GM23338 (cell line): ENCODE measurements around the gene PARVG. TPM values are rescaled to one million over a fixed set of nuclear protein-coding genes. Genes with fewer than 3 reads are reported as not detected.

Experiments used
- ATAC-seq: fragments of 200-7000 bp; cut with Tn5 transposase; 3 replicates; pipeline ENCODE4 v1.9.1; 2020
- DNase-seq: peaks from one replicate; pipeline ENCODE4 v3.0.0-alpha.2; 2015; ENCODE audit warnings: low spot score
- H2AFZ ChIP-seq: fragments of 200-600 bp; sonication (generic); 2 replicates; pipeline ENCODE4 v1.8.0; 2016; ENCODE audit warnings: antibody characterized with exemption, mild to moderate bottlenecking, moderate library complexity
- H3F3A ChIP-seq: fragments of 200-600 bp; sonication (generic); replicated peaks from 2 replicates; pipeline ENCODE4 v1.8.0; 2017; ENCODE audit warnings: antibody characterized with exemption, mixed run types, low read depth
- H3K27ac ChIP-seq: fragments of 200-600 bp; sonication (generic); 2 replicates; pipeline ENCODE4 v1.6.1; 2016; ENCODE audit warnings: low read depth
- H3K27me3 ChIP-seq: fragments of 200-600 bp; sonication (generic); 2 replicates; pipeline ENCODE4 v1.8.0; 2016; ENCODE audit warnings: mild to moderate bottlenecking, mixed run types, moderate library complexity; ENCODE audit not compliant: insufficient read depth
- H3K36me3 ChIP-seq: fragments of 200-600 bp; sonication (generic); 2 replicates; pipeline ENCODE4 v1.8.0; 2016; ENCODE audit warnings: mild to moderate bottlenecking; ENCODE audit not compliant: insufficient read depth
- H3K4me1 ChIP-seq: fragments of 200-600 bp; sonication (generic); 2 replicates; pipeline ENCODE4 v1.8.0; 2016; ENCODE audit warnings: mild to moderate bottlenecking, moderate library complexity; ENCODE audit not compliant: insufficient read depth
- H3K4me2 ChIP-seq: fragments of 200-600 bp; sonication (generic); 2 replicates; pipeline ENCODE4 v1.7.1; 2017; ENCODE audit warnings: mixed run types
- H3K4me3 ChIP-seq: fragments of 200-600 bp; sonication (generic); 2 replicates; pipeline ENCODE4 v1.6.1; 2016; ENCODE audit warnings: mixed run types
- H3K79me2 ChIP-seq: fragments of 200-600 bp; sonication (generic); replicated peaks from 2 replicates; pipeline ENCODE4 v1.8.0; 2017; ENCODE audit warnings: mild to moderate bottlenecking; ENCODE audit not compliant: insufficient read depth
- H3K9me2 ChIP-seq: fragments of 200-600 bp; sonication (generic); 2 replicates; pipeline ENCODE4 v1.8.0; 2017; ENCODE audit not compliant: insufficient read depth
- H4K20me1 ChIP-seq: fragments of 200-600 bp; sonication (generic); replicated peaks from 2 replicates; pipeline ENCODE4 v1.8.0; 2017; ENCODE audit warnings: mild to moderate bottlenecking; ENCODE audit not compliant: insufficient read depth
- H3K27ac Mint-ChIP-seq: 2 replicates; pipeline ENCODE4 v1.8.0; 2020; ENCODE audit warnings: inconsistent platforms, mild to moderate bottlenecking, moderate library complexity, mixed read lengths
- H3K27me3 Mint-ChIP-seq: 3 replicates; pipeline ENCODE4 v1.8.0; 2022; ENCODE audit warnings: low read depth, mild to moderate bottlenecking, moderate library complexity, mixed read lengths, inconsistent platforms; ENCODE audit not compliant: insufficient read depth, poor library complexity
- H3K36me3 Mint-ChIP-seq: 3 replicates; pipeline ENCODE4 v1.8.0; 2021; ENCODE audit warnings: low read depth, mild to moderate bottlenecking, inconsistent platforms, moderate library complexity, mixed read lengths
- H3K4me1 Mint-ChIP-seq: 3 replicates; pipeline ENCODE4 v1.8.0; 2020; ENCODE audit warnings: mild to moderate bottlenecking, inconsistent platforms, mixed read lengths
- H3K4me3 Mint-ChIP-seq: 3 replicates; pipeline ENCODE4 v1.8.0; 2021; ENCODE audit warnings: moderate library complexity, mild to moderate bottlenecking, inconsistent platforms, mixed read lengths
- H3K9me3 Mint-ChIP-seq: 3 replicates; pipeline ENCODE4 v1.8.0; 2020; ENCODE audit warnings: moderate library complexity, mild to moderate bottlenecking, inconsistent platforms, mixed read lengths
- EZH2 ChIP-seq: fragments of 200-600 bp; sonication (generic); IDR thresholded peaks from one replicate; pipeline ENCODE4 v1.8.0; 2017; ENCODE audit warnings: antibody characterized with exemption, mild to moderate bottlenecking, low read depth; ENCODE audit not compliant: unreplicated experiment
- EZH2phosphoT487 ChIP-seq: fragments of 200-600 bp; sonication (generic); IDR thresholded peaks from one replicate; pipeline ENCODE4 v1.8.1; 2018; ENCODE audit warnings: antibody characterized with exemption; ENCODE audit not compliant: unreplicated experiment
- JUNB ChIP-seq: IDR thresholded peaks from one replicate; pipeline ENCODE4 v1.6.1; 2016; ENCODE audit warnings: antibody characterized with exemption; ENCODE audit not compliant: unreplicated experiment
- ZNF331 ChIP-seq: fragments of 250-450 bp; sonication (Bioruptor Pico); IDR thresholded peaks from 2 replicates; pipeline ENCODE4 v1.5.0; 2020; ENCODE audit warnings: low read depth, mild to moderate bottlenecking, moderate library complexity
- ZNF462 ChIP-seq: fragments of 250-450 bp; sonication (Bioruptor Pico); IDR thresholded peaks from 2 replicates; pipeline ENCODE4 v1.5.0; 2020; ENCODE audit warnings: mild to moderate bottlenecking, moderate library complexity
- polyA plus RNA-seq: library from polyadenylated mRNA; unstranded; fragments of >200 nt; fragmentation: Nextera tagmentation; extraction: Ambion mirVana; gene quantifications from 2 replicates; pipeline ENCODE4 v1.2.1, GENCODE V29; 2016
- total RNA-seq: library from RNA; depleted of rRNA; stranded (reverse); fragments of >200 nt; shearing (Covaris generic); gene quantifications from 2 replicates; pipeline ENCODE4 v1.2.3, GENCODE V29; 2014
- TF ChIP-seq, protein P1 (sequence below): IDR thresholded peaks from 2 replicates; pipeline ENCODE4 v1.6.1; 2016; ENCODE audit warnings: antibody characterized with exemption
- TF ChIP-seq, protein P2 (sequence below), 2 experiments: fragments of 200-600 bp in 1 of 2; sonication (generic) in 1 of 2; conservative IDR thresholded peaks; 2 replicates each; pipeline versions ENCODE4 v1.5.1 to v1.6.1; 2016 to 2017; ENCODE audit warnings: antibody characterized with exemption in 2 of 2, low read depth in 2 of 2, mild to moderate bottlenecking in 2 of 2, moderate library complexity in 1 of 2

The PARVG gene
- total and polyA plus RNA-seq, 2 experiments from 2014 or later: 0.14 to 0.31 TPM

DNA sequence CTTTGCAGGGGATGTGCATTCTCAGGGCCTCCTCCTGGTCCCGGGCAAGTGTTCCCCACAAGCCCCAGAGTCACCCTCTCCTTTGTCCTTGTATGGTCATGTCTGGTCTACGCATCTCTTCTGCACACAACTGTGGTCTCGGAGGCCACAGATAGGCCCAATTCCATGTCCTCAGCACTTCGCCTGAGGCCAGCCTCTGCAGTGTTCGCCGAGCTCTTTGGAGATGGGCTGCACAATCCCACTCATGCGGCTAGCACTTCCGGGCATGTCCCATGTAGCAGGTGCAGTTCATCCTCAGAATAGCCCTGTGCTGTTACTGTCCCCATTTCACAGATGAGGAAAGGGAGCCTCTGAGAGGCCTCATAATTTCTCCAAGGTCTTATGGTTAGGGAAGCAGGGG is 7.6 kb downstream of the PARVG start:
- no peaks in the 10 kb centered on the region for H3K4me1 Mint-ChIP-seq
- no peak overlapping the region for H3K27ac ChIP-seq
- no peaks in the 10 kb centered on the region for H3K79me2 ChIP-seq
- no peaks in the 10 kb centered on the region for H3F3A ChIP-seq
- H3K36me3 ChIP-seq: no peaks in the 10 kb centered on the region
- H3K27me3 Mint-ChIP-seq: peaks cover 12% of the 10 kb centered on the region
- no peak overlapping the region for H3K4me2 ChIP-seq
- H3K9me3 Mint-ChIP-seq: no peaks in the 10 kb centered on the region
- H3K27ac Mint-ChIP-seq: no peak overlapping the region
- DNase-seq (no peak), ATAC-seq (no peak)
- no peaks in the 10 kb centered on the region for H3K27me3 ChIP-seq
- no peak overlapping the region for H2AFZ ChIP-seq
- no peaks in the 10 kb centered on the region for H3K9me2 ChIP-seq
- H3K36me3 Mint-ChIP-seq: no peaks in the 10 kb centered on the region; the same call in 2 of the 3 replicates
- no peak overlapping the region for H3K4me3 ChIP-seq
- H4K20me1 ChIP-seq: no peaks in the 10 kb centered on the region
- TF ChIP-seq, protein P1, sequence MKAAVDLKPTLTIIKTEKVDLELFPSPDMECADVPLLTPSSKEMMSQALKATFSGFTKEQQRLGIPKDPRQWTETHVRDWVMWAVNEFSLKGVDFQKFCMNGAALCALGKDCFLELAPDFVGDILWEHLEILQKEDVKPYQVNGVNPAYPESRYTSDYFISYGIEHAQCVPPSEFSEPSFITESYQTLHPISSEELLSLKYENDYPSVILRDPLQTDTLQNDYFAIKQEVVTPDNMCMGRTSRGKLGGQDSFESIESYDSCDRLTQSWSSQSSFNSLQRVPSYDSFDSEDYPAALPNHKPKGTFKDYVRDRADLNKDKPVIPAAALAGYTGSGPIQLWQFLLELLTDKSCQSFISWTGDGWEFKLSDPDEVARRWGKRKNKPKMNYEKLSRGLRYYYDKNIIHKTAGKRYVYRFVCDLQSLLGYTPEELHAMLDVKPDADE: no peak
- TF ChIP-seq JUNB (no peak), ZNF331 (CRISPR knock-in tag) (no peak), EZH2 (no peak), EZH2phosphoT487 (no peak), ZNF462 (no peak)
- TF ChIP-seq, protein P2, sequence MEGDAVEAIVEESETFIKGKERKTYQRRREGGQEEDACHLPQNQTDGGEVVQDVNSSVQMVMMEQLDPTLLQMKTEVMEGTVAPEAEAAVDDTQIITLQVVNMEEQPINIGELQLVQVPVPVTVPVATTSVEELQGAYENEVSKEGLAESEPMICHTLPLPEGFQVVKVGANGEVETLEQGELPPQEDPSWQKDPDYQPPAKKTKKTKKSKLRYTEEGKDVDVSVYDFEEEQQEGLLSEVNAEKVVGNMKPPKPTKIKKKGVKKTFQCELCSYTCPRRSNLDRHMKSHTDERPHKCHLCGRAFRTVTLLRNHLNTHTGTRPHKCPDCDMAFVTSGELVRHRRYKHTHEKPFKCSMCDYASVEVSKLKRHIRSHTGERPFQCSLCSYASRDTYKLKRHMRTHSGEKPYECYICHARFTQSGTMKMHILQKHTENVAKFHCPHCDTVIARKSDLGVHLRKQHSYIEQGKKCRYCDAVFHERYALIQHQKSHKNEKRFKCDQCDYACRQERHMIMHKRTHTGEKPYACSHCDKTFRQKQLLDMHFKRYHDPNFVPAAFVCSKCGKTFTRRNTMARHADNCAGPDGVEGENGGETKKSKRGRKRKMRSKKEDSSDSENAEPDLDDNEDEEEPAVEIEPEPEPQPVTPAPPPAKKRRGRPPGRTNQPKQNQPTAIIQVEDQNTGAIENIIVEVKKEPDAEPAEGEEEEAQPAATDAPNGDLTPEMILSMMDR (conservative IDR thresholded peaks at IDR 0.05; ENCODE audit: low read depth in 2 of 2): no peak
- H3K4me3 Mint-ChIP-seq: no peak overlapping the region
- no peaks in the 10 kb centered on the region for H3K4me1 ChIP-seq
